Activated gamma-delta T cell treated with anti-CD3 and anti-CD28 coated beads, Interleukin-2, amount 50 U/mL, for 16 hours (primary cell): ENCODE results near the gene LRIG1.

ENCODE experiments used
- DNase-seq: peaks from one replicate; pipeline ENCODE4 v3.0.0-alpha.2; 2020; ENCODE audit warnings: low read depth

Gene LRIG1

GRCh38 chr3:66353039-66353438 lies 147.8 kb downstream of the LRIG1 start:
- DNase-seq = no peak

- DNase-seq = no peak
Measured at GRCh38 chr3:66350601-66351000, 150.2 kb downstream of the LRIG1 start.

DNA sequence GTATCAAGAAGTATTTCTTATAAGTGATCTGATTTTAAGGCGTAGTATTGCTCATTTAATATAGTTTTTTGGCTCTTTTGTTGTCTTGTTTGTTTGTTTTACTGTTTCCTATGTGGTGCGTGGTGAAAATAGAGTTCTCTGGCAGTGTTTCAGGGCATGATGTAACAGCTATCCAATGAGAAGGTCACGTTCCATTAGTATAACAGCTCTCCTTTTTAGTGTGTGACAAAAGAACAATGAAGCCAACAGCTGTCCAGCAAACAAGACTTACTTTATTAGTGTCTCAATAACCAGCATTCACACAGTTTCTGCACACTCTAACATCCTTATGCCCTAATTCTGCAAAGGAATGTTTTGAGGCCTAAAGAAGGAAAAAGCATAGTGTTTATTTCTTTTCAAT lies 152.1 kb downstream of the LRIG1 start:
- no peak for DNase-seq

- DNase-seq = no peak
Measured at GRCh38 chr3:66344848-66345578, 155.8 kb downstream of the LRIG1 start.

DNA sequence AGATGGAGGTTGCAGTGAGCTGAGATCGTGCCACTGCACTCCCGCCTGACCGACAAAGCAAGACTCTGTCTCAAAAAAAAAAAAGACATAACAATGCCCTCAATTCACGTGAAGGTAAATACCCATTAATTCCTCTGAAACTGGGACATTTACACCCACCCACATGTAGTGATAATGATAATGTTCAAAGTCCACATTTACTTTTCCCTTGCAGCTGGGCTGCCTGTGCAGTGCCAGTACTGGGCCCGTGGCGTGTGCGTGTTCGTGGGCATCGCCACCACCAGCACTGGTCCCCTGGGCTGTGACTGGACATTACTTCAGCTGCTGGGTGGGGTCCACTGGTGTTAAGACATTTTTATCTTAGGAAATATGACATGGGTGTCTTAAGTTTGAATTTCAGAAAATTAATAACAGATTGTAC lies 156.4 kb downstream of the LRIG1 start:
- no peak for DNase-seq

DNA sequence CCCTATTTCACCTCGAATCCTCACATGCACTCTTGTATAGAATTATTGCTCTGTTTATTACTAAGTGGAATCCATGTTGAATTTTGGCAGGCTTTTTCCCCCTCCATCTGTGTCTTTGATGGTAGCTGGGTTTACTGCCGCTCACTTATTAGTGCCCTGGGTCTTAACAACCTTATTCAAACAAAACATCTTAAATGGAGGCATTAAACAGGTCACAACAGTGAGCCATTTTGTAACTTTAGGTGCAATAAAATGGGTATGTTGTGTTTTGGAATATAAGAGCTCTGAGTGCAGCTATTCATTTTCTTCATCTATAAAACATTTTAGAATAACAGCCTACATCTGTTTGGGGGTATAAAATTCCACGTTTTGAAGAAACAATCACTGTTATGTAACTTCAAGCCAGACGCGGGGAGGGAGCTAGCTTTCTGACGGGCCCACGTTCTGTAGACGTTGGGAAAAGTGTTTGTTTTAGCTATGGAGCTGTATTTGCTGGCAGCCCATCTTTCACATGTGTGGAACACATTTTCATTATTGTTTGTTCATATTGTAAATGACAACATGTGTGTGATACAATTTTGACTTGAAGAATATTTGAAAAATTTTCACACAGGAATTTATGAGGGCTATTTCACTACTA lies 158.0 kb downstream of the LRIG1 start:
- no peak for DNase-seq

DNA sequence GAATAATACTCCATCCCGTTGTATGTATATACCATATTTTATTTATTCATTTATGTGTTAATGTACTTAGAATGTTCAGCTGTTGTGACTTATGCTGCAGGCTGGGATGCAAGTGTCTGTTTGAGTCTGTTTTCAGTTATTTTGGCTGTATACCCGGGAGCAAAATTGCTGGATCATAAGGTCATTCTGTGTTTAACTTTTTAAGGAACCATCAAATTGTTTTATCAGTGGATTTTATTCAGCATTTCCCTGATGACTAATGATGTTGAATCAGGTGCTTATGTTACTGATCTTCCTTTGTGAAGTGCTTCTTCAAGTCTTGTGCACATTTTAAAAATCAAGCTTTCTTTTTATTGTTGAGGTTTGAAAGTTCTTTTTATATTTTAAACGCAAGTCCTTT lies 161.9 kb downstream of the LRIG1 start:
- no peak for DNase-seq

GRCh38 chr3:66336333-66336766 lies 164.5 kb downstream of the LRIG1 start:
- no peak for DNase-seq

GRCh38 chr3:66335671-66336070 lies 165.2 kb downstream of the LRIG1 start:
- no peak for DNase-seq
